HAP-1 (cell line): ENCODE data around the gene C6orf89.

ENCODE experiments used
- DNase-seq, 2 experiments: peaks; one replicate each; pipeline ENCODE4 v3.0.0-alpha.2; 2016 to 2020; ENCODE audit warnings: low spot score in 2 of 2
- H3K27me3 ChIP-seq: fragments of 250-450 bp; sonication (Bioruptor Pico); 2 replicates; pipeline ENCODE4 v1.5.1; 2020; ENCODE audit warnings: low read depth, mild to moderate bottlenecking, moderate library complexity
- H3K36me3 ChIP-seq: fragments of 250-450 bp; sonication (Bioruptor Pico); replicated peaks from 2 replicates; pipeline ENCODE4 v1.5.1; 2020; ENCODE audit warnings: mild to moderate bottlenecking
- H3K4me1 ChIP-seq: fragments of 250-450 bp; sonication (Bioruptor Pico); 2 replicates; pipeline ENCODE4 v1.5.1; 2020; ENCODE audit warnings: mild to moderate bottlenecking
- H3K4me3 ChIP-seq: fragments of 250-450 bp; sonication (Bioruptor Pico); 2 replicates; pipeline ENCODE4 v1.5.1; 2020; ENCODE audit warnings: mild to moderate bottlenecking, moderate library complexity
- H3K9me3 ChIP-seq: fragments of 250-450 bp; sonication (Bioruptor Pico); 2 replicates; pipeline ENCODE4 v1.5.1; 2020; ENCODE audit warnings: mild to moderate bottlenecking, moderate library complexity
- in situ Hi-C: fragments of 300-500 bp; cut with MboI; formaldehyde crosslinking; loops from 3 replicates; pipeline ENCODE4 v1.14.3; 2020; ENCODE audit warnings: low sequenced_read_pairs, inconsistent platforms, mixed read lengths

C6orf89 gene

GRCh38 chr6:36847152-36847551, 38.6 kb upstream of the C6orf89 start:
- Histone ChIP-seq H3K27me3 (no peaks in the 10 kb centered on the region), H3K36me3 (0 out of 2 replicates have a peak, but pooled peaks cover 3% of the 10 kb centered on the region), H3K4me3 (no peak overlapping the region), H3K9me3 (no peaks in the 10 kb centered on the region), H3K4me1 (peaks cover 9% of the 10 kb centered on the region)
- in situ Hi-C loops, result no loop called here
- no peak for DNase-seq

GRCh38 chr6:36847991-36848390, 37.8 kb upstream of the C6orf89 start:
- in situ Hi-C loops, result no loop called here
- H3K27me3 ChIP-seq, result no peaks in the 10 kb centered on the region
- peaks cover 9% of the 10 kb centered on the region for H3K4me1 ChIP-seq
- peaks cover 3% of the 10 kb centered on the region; the same call in 1 of the 2 replicates for H3K36me3 ChIP-seq
- no peak for DNase-seq
- H3K4me3 ChIP-seq, result no peak overlapping the region
- no peaks in the 10 kb centered on the region for H3K9me3 ChIP-seq

- DNase-seq, result peak; percentile 61 to 82
- Histone ChIP-seq H3K36me3 (peaks cover 10% of the 10 kb centered on the region; the same call in 1 of the 2 replicates), H3K27me3 (no peaks in the 10 kb centered on the region), H3K4me1 (peaks cover 9% of the 10 kb centered on the region), H3K4me3 (no peak overlapping the region), H3K9me3 (no peaks in the 10 kb centered on the region)
- in situ Hi-C loops, result no loop called here
These were observed 36.9 kb upstream of the C6orf89 start for GRCh38 chr6:36848658-36849441.

- in situ Hi-C loops, result loop anchor here (5.0 kb wide), 2 partner anchors 83 to 228 kb away; no protein-coding TSS in a partner anchor
- Histone ChIP-seq H3K4me3 (no peak overlapping the region), H3K27me3 (no peaks in the 10 kb centered on the region), H3K4me1 (peaks cover 9% of the 10 kb centered on the region), H3K36me3 (peaks cover 19% of the 10 kb centered on the region), H3K9me3 (no peaks in the 10 kb centered on the region)
- no peak for DNase-seq
These were observed 35.7 kb upstream of the C6orf89 start for GRCh38 chr6:36850021-36850420.

- Histone ChIP-seq H3K9me3 (no peaks in the 10 kb centered on the region), H3K4me3 (no peak overlapping the region), H3K4me1 (peaks cover 9% of the 10 kb centered on the region), H3K27me3 (no peaks in the 10 kb centered on the region), H3K36me3 (peaks cover 31% of the 10 kb centered on the region)
- in situ Hi-C loops, result loop anchor here (5.0 kb wide), 2 partner anchors 84 to 229 kb away; no protein-coding TSS in a partner anchor
- peak; percentile 35 to 63 for DNase-seq
These were observed 34.6 kb upstream of the C6orf89 start for GRCh38 chr6:36851149-36851614.

- Histone ChIP-seq H3K9me3 (no peaks in the 10 kb centered on the region), H3K4me3 (no peak overlapping the region), H3K4me1 (peaks cover 9% of the 10 kb centered on the region), H3K27me3 (no peaks in the 10 kb centered on the region), H3K36me3 (peaks cover 36% of the 10 kb centered on the region)
- no peak for DNase-seq
- in situ Hi-C loops, result loop anchor here (5.0 kb wide), 2 partner anchors 84 to 229 kb away; no protein-coding TSS in a partner anchor
These were observed 34.1 kb upstream of the C6orf89 start for GRCh38 chr6:36851626-36852025.

- peaks cover 45% of the 10 kb centered on the region for H3K36me3 ChIP-seq
These were observed 33.1 kb upstream of the C6orf89 start for GRCh38 chr6:36852481-36853147.

GRCh38 chr6:36853325-36853724, 32.4 kb upstream of the C6orf89 start:
- in situ Hi-C loops, result loop anchor here (5.0 kb wide), 2 partner anchors 86 to 231 kb away; no protein-coding TSS in a partner anchor
- no peak for DNase-seq
- H3K4me3 ChIP-seq, result no peak overlapping the region
- H3K27me3 ChIP-seq, result no peaks in the 10 kb centered on the region
- H3K4me1 ChIP-seq, result peaks cover 7% of the 10 kb centered on the region
- H3K36me3 ChIP-seq, result peaks cover 47% of the 10 kb centered on the region
- H3K9me3 ChIP-seq, result no peaks in the 10 kb centered on the region

More at GRCh38 chr6:36852481-36853147, 33.1 kb upstream of the C6orf89 start:
- H3K4me1 ChIP-seq, result peaks cover 9% of the 10 kb centered on the region
- no peaks in the 10 kb centered on the region for H3K27me3 ChIP-seq
- H3K9me3 ChIP-seq, result no peaks in the 10 kb centered on the region
- in situ Hi-C loops, result loop anchor here (5.0 kb wide), 2 partner anchors 85 to 230 kb away; no protein-coding TSS in a partner anchor
- no peak overlapping the region for H3K4me3 ChIP-seq
- DNase-seq, result no peak

GRCh38 chr6:36855750-36856149, 30.0 kb upstream of the C6orf89 start:
- no peak for DNase-seq
- in situ Hi-C loops, result no loop called here
- H3K4me1 ChIP-seq, result no peaks in the 10 kb centered on the region
- H3K36me3 ChIP-seq, result peaks cover 48% of the 10 kb centered on the region
- H3K27me3 ChIP-seq, result no peaks in the 10 kb centered on the region
- no peaks in the 10 kb centered on the region for H3K9me3 ChIP-seq
- no peak overlapping the region for H3K4me3 ChIP-seq

GRCh38 chr6:36856277-36856676, 29.5 kb upstream of the C6orf89 start:
- no peaks in the 10 kb centered on the region for H3K27me3 ChIP-seq
- no peaks in the 10 kb centered on the region for H3K9me3 ChIP-seq
- peaks cover 51% of the 10 kb centered on the region for H3K36me3 ChIP-seq
- in situ Hi-C loops, result no loop called here
- H3K4me3 ChIP-seq, result no peak overlapping the region
- no peak for DNase-seq
- H3K4me1 ChIP-seq, result no peaks in the 10 kb centered on the region

- Histone ChIP-seq H3K4me3 (no peak overlapping the region), H3K36me3 (peaks cover 57% of the 10 kb centered on the region), H3K9me3 (no peaks in the 10 kb centered on the region), H3K27me3 (no peaks in the 10 kb centered on the region), H3K4me1 (no peaks in the 10 kb centered on the region)
- in situ Hi-C loops, result no loop called here
- DNase-seq, result no peak
These were observed 28.4 kb upstream of the C6orf89 start for GRCh38 chr6:36857325-36857724.

- H3K9me3 ChIP-seq, result no peaks in the 10 kb centered on the region
- H3K4me1 ChIP-seq, result no peaks in the 10 kb centered on the region
- H3K36me3 ChIP-seq, result peaks cover 63% of the 10 kb centered on the region
- no peak for DNase-seq
- in situ Hi-C loops, result no loop called here
- H3K4me3 ChIP-seq, result no peak overlapping the region
- H3K27me3 ChIP-seq, result no peaks in the 10 kb centered on the region
These were observed 27.3 kb upstream of the C6orf89 start for GRCh38 chr6:36858407-36858981.

GRCh38 chr6:36860126-36860525, 25.6 kb upstream of the C6orf89 start:
- Histone ChIP-seq H3K36me3 (peaks cover 63% of the 10 kb centered on the region), H3K4me3 (no peak overlapping the region), H3K9me3 (no peaks in the 10 kb centered on the region), H3K4me1 (no peaks in the 10 kb centered on the region), H3K27me3 (no peaks in the 10 kb centered on the region)
- no peak for DNase-seq
- in situ Hi-C loops, result no loop called here
